Measurements from ENCODE around the gene PTPRU.

The PTPRU gene
- long read RNA-seq, donor 1, result 0 reads
- long read RNA-seq, donor 2, partial matches to known transcripts, result 0 of 1 reads
- long read RNA-seq, donor 2, other reads (novel, unspliced or antisense), result 0 of 1 reads
- long read RNA-seq, donor 3, result 0 reads
- long read RNA-seq, donor 4, result 0 reads
- long read RNA-seq, donor 5, partial matches to known transcripts, result 0 of 1 reads
- long read RNA-seq, donor 5, other reads (novel, unspliced or antisense), result 0 of 1 reads
- long read RNA-seq, donor 6, result 0 reads
- long read RNA-seq, donor 7, result 0 reads
- long read RNA-seq, donor 8, result 0 reads

DNA sequence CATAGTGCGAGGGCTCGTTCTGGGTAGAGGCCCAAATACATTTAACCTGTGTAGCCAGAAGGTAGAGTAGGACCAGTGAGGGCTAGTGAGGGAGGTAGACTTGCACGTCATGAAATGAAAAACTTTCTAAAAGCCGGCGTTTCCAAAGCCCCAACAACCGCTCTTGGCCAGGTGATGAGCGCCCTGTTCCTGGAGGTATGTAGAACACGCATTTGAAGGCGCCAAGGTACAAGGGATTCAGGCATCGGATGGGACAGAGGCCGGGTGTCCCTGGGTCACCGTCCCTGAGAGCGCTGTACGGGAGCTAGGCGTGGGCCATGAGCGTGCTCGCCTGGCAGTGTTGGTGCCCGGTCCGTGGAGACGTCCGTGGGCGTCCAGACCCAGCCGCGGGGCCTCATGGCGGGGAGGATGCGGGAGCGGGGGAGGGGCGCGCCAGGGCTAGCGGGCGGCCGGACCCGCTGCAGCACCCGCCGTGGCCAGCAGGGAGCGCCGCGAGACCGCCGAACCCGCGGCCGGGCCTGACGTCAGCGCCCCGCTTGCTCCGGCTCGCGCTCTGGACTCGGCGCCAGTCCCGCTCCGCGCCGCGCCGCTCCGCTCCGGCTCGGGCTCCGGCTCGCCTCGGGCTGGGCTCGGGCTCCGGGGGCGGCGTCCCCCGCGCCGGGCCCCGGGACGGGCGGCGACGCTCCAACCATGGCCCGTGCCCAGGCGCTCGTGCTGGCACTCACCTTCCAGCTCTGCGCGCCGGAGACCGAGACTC lies at the start of gene PTPRU:
Gene PTPRU, plus strand, starts transcription at position 568 of the 757 bp plus-strand sequence. Its CDS starts 123 bp downstream, at position 691.
- DNase-seq, result peak; percentile 82

DNA sequence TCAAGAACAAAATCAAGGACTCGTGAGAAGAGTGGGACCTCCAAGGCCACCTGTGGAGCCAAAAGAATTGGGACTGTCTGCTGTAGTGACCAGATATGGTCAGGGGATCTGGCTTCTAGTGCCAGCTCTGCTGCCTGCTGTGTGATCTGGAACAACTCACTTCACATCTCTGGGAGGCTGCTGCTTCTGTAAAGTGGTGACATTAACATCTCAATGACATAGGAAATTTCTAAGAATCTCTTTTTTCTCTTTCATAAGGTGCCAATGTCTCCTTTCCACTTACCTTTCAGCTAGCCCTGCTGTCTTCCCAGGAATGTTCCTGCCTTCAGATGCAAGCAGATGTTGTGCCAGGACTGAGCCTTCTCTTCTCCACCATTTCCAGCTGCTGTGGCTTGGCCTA lies 49.6 kb upstream of the PTPRU start:
- DNase-seq, result no peak

DNA sequence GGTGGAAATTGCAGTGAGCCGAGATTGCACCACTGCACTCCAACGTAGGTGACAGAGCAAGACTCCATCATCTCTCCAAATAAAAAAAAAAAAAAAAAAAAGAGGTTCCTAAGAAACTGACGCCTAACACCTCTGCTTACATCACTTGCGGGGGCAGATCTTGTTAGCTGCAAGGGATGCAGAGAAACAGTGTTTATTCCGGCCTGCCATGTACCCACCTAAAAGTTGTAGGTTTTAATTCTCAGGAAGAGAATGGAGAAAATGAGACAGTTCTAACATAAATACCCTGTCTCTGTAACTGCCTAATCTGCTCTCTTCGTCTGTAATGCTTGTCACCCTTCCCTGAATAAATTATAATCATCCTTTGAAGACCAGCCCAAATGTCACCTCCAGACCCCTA lies 45.6 kb upstream of the PTPRU start:
- DNase-seq, result no peak

DNA sequence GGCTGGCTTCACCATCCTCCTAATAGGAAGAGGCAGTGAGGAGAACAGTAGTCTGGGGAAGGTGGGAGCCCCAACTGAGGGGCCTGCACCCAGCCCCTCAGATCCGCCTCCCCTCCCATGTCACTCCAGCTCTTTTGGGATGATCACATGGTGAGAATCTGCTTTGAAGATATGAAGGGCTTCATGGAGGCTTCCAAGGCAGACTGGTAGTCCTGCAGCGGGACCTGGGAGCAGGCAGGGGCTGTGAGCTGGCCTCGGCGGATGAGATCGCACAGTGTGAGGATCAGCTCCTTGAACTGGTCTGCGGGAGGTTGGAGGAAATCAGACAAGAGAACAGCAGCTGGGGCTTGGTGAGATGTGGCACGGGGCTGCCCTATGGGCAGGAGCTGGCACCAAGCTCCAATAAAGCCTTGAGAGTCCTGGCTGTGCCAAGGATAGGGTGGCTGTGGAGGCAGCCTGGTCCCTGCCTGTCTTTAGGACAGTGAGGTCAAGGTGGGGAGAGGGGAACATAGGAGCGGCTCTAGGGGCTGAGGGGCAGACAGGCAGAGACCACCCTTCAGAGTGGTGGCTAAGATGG lies 42.4 kb upstream of the PTPRU start:
- no peak for DNase-seq

DNA sequence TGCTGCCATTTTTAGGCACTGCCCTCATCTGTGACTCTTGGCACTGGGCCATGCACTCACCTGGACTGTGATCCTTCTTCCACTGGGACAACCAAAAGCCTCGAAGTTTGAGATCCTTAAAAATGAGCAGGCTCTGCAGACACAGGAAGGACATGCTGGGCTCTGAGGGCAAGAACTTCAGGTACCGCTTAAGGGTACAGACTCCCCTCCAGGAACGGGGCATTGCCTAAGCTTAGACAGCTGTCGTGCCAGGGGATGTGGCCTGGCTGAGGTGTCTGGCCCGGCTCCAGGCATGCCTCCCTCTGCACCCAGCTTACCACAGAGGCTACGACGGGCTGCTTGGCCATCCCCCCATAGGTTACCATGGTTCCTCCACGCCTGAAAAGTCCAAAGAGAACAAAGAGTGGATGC lies 40.4 kb upstream of the PTPRU start:
- DNase-seq, result no peak

DNA sequence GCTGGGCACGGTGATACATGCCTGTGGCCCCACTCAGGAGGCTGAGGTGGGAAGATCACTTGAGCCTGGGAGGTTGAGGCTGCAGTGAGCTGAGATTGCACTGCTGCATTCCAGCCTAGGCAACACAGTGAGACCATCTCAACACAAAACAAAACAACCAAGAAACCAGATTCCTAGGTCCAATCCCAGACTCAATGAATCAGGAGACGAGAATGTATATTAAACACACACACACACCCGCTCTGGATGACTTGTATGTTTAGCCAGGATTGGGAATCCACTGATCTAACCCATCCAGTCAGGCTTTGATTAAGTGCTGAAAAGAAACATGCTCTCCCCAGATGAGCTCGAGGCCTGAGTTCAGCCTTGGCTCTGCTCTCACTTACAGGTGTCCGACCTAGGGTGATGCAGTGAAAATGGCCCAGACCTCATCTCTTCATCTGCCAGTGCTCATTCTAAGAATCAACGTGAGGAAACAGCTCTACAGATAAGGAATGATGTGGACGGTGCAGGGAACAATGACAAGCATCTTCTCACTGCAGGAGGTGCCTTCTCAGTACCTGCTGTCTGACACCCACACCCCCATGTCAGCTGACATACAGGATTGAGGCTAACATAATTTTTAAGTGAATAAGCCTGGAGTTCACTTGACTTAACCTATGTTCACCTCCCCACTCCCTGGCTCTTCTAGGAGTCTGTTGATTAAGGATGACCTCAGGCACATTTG lies 39.3 kb upstream of the PTPRU start:
- DNase-seq, result no peak

DNA sequence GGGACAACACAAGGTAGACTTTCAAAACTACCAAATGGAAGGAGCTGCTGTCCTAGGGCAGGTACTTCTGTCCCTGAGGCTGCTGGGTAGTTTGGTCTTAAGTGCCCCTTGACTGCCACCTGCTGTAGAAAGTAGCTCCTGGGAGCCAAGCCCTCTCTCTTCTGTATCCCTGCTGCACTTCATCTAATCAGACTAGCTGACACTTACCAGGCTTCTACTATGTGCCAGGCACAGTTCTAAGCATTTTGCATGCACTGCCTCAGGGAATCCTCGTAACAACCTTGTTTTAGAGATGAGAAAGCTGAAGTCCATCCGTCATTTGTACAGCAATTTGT lies 38.8 kb upstream of the PTPRU start:
- DNase-seq, result no peak

DNA sequence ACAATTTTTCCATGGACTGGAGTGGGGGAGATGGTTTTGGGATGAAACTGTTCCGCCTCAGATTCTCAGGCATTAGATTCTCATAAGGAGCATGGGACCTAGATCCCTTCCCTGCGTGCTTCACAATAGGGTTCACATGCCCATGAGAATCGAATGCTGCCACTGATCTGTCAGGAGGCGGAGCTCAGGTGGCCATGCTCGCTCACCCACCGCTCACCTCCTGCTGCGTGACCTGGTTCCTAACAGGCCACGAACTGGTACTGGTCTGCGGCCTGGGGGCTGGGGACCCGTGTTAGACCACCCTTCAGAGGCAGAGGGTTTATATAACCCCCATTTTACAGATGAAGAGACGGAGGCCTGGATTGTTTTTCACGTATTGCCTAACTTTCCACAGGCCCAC lies 38.3 kb upstream of the PTPRU start:
- DNase-seq, result no peak

DNA sequence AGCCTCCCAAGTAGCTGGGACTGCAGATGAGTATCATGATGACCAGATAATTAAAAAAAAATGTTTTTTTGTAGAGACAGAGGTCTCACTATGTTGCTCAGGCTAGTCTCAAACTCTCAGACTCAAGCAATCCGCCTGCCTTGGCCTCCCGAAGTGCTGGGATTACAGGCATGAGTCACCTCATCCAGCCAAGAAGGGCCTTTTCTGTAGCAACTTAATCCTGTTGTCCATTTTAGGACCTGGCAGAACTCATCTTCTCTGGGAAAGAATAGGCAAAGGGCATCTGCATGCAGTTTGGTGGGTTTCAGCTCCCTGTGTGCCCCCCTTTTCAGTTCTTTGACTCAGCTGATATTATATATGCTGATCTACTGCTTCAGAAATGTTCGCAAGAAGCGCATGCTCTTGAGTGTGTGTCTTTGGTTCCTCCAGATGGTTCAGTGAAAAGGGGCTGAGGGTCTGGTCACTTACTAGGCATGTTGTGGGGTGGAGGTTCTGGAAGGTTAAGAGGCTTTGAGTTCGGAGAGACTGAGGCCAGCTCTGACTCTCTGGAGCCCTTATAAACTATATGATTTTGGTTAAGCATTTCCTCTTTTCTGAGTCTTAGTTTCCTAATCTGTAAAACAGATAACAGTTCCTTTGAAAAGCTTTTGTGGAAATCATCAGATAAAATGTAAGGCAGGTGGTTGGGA lies 35.3 kb upstream of the PTPRU start:
- no peak for DNase-seq

DNA sequence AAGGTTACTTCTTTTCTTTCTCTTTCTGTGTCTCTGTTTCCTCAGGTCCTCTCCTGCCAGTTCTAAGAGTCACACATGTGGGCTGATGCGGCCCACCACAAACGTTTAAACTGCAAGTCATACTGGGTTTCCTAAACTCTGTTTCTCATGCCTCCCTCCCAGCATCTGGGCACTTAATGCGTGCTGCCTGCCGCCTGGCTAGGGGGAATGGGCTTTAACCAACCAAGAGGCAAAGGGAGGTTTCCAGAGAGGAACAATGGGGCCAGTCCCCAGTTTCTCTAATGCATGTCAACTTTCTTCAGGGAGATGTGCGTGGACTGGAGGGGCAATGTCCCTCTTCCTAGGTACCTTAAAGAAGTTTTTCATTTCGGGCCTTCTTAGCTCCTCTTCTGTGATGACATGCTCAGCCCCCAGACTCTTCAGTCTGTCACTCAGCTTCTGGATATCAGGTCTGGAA lies 34.7 kb upstream of the PTPRU start:
- no peak for DNase-seq

DNA sequence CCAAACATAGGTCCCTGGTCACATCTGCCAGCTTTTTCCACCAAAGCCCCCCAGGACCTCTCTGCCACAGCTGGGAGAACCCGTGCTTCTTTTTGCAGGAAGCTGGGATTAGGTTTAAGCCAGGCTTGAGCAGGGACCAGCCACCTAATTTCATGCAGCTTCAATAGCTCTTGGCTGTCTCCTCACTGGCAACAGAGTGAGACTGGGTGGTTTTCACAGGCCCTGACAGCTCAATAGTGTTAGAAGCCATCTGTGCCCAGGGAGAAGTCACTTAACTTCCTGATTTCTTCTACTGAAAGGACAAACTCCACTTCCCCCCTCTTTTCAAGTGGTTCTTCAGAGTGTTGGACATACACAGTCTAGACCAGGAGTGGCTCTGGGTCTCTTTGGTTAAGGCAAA lies 34.3 kb upstream of the PTPRU start:
- no peak for DNase-seq

DNA sequence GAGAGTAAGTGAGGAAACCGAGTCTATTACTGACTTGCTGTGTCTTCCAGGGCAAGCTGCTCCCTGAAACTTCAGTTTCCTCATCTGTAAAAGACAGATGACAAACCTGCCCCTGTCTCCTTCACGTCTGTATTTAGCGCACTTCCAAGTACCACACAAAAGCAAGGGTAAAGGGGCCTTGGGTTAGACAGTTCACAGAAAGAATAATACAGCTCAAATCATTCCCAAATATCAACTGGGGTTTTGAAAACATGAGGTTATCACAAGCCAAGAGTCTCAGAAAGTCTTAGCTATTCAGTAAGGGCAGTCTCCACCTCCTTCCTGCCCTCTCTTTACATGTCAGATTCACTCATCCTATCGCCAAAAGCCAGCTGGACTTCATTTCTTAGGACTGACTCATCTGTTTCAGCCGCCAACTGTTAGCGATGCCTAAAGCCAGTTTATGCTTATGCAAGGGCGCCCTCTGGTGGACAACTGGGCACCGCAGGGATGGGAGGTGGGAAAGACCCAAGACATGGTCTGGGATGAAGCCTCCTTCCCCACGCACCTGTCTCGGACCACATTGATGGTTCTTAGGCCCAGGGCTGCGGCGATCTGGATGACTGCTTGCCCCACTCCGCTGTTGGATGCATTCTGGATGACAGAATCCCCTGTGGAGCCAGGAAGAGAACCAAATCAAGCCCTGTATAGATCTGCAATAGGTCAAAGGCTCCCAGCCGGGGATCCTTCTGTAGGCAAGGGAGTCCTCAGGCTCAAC lies 33.6 kb upstream of the PTPRU start:
- DNase-seq, result peak; percentile 53

DNA sequence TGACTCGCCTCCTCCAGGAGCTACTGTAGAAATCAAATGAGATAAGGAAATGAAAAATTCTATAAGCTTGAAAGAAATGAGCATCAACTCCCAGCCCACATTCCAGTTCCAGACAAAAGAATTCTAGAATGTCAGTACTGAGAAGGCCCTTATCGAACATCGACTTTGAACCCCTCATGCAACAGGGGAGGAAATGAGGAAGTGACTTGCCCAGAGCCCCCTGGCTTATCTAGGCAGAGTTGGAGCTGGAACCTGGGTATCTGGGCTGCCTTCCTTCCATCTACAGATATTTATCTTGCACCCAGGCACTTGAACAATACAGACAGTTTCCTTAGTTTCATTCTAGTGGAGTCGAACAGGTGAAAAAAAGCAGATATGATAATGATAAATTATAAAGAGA lies 27.9 kb upstream of the PTPRU start:
- no peak for DNase-seq

DNA sequence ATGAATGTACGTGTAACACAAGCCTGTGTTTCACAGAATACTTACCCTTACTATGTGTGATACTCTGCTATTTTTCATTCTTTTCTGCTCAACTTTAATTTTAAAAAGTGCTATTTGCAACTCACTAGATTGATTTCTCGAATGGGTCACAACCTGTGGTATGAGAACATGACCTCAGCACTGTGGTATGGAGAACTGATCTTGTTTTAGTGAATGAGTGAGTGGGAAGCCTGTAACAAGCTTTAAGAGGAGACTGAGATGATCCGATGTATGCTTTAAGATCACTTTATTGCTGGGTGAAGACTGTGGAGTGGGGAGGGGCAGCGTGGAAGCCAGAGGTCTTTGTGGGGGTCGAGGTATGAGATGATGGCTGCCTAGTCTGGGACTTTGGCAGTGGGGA lies 27.1 kb upstream of the PTPRU start:
- no peak for DNase-seq

DNA sequence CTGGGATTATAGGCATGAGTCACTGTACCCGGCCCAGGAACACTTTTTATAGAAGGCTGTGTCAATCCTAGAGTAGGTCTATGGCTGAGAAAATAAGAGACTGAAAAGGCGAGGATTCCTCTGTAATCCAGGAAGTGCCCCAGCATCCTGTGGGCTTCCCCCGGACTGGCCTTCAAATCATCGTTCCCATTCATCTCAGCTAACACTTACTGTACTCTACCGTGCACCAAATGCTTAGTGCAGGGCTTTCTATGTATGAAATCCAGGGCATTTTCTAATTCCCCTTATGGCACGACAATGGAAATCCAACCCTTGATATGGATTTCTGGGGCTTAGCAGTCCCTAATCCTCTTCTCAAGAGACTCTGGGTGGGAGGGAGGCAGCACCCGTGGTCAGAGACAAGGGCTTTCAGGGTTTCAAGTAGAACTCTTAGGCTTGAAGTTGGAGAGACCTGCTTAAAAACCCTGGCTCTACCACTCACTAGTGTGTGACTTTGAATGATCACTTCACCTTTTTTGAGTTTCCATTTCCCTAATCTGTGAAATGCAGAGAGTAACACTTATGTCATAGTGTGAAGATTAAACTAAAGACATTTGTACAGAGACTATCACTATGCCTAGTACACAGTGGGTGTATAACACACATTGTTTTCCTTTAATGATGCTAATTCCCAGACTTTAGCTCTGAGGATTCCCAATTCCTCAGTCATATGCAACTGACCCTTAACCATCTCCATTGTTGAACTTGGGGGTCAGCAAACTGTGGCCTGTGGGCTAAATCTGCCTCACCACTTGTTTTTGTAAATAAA lies 25.8 kb upstream of the PTPRU start:
- no peak for DNase-seq

DNA sequence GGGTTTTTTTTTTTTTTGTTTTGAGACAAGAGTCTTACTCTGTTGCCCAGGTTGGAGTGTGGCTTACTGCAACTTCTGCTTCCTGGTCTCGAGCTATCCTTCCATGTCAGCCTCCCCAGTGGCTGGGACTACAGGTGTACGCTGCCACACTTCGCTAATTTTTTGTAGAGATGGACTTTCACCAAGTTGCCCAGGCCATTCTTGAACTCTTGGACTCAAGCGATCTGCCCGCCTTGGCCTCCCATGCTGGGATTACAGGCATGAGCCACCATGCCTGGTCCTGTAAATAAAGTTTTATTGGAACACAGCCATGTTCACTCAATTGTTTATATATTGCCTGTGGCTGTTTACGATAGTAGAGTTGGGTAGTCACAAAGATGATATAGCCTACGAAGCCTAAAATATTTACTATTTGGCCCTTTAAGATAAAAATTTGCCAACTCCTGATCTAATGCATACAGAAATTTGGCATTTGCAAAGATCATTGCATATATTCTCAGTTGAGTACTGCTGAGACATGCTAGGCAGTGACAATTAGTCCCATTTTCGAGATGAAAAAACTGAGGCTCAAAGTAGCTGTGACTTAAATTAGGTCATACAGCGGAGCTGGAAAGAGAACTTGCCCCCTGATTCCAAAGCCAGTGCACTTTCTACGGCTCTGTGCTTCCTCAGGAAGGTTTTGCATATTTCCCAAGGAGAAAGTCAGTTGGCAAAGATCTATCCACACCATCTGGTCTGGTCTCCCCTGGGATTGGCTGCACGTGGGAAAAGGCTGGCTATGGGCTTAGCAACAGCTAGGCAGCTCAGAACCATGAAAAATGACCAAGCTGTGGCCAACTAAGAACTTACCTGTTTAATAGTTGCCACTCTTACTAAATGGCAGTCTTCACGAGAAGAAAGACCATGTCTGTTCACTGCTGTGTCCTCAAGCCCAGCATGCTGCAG lies 25.0 kb upstream of the PTPRU start:
- DNase-seq, result no peak

DNA sequence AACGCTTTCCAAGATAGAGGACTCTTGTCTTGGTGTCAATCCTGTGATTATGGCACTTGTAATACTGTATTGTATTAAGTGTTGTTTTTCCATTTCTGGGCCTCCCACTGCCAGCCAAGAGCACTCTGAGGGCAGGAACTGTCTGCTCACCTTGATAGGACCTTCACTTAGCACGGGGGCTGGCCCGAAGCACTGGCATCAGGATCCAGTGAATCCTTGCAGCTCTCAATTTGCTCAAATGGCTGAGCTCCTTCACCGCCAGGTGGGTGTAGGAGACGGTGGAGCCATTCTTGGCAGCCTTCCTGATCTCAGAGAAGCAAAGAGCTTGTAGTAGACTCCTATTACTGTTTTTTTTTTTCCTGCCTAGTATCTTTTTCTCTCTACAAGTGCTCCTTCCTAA lies 23.3 kb upstream of the PTPRU start:
- no peak for DNase-seq

DNA sequence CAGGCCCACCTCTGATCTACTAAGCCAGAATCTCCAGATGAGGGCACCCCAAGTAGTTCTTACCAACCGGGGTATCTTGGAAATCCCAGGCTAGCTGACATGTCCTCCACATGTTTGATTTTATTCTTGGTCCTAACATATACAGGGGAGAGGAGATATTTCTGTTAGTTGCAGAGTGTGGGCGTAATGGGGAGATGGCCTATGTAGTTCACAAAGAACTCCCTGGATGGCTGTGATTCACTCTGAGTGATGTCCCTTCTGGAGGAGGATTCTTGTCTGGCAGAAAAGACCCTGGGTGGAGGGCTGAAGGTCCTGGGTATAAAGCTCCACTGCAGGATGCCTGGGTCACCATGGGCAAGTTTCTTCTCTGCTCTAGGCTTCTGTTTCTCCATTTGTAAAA lies 18.7 kb upstream of the PTPRU start:
- DNase-seq, result no peak

DNA sequence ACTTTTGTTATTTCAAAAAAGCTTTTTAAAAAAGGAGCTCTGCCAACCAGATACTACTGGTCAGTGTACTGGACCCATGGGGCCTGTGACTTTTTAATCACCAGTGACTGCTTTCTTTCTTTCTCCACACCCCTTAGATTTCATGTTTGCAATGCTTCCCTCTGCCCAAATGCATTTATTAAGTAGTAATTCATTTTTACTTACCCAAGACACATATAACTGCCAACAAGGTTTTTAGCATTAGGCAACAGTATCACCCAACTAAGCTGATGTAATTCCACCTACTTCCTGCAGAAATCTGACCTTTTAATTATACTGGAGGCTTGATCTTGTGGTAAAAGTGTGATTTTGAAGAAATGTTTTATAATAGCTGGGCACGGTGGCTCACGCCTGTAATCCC lies 18.1 kb upstream of the PTPRU start:
- no peak for DNase-seq

DNA sequence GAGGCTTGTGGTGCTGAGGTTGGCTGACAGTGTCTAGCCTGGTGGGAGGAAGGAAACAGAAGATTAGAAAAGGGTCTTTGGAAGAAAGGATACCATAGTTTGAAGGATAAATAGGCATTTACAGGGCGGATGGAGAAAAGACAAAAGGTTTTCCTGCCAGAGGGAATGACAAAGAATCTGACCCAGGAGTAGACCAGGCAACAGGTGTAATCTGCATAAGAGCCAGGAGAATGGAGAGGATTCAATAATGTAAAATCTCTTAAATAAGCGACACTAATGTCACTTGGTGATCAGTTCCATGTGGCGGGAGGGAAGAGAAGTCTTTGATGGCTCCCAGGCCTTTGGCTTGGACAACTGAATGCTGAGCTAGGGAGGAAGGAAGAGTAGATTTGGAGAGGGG lies 15.0 kb upstream of the PTPRU start:
- DNase-seq, result no peak
